Neuronal stem cell (in vitro differentiated cells): Measurements from ENCODE around the gene TCEA2.

ENCODE experiments used
- DNase-seq: peaks from one replicate; pipeline ENCODE4 v3.0.0-alpha.2; 2013; ENCODE audit warnings: low spot score
- H2AFZ ChIP-seq: one replicate; pipeline ENCODE4 v1.6.1; 2013; ENCODE audit warnings: mild to moderate bottlenecking, low read length, inconsistent platforms
- H2AK5ac ChIP-seq: 2 replicates; pipeline ENCODE4 v1.6.1; 2013; ENCODE audit warnings: low read depth, mild to moderate bottlenecking, inconsistent platforms, low read length, moderate library complexity, mixed read lengths
- H2BK120ac ChIP-seq: 2 replicates; pipeline ENCODE4 v1.6.1; 2013; ENCODE audit warnings: low read depth, mild to moderate bottlenecking, inconsistent platforms, low read length, moderate library complexity, mixed read lengths
- H2BK12ac ChIP-seq: one replicate; pipeline ENCODE4 v1.6.1; 2013; ENCODE audit warnings: low read length, inconsistent platforms
- H2BK15ac ChIP-seq: 2 replicates; pipeline ENCODE4 v1.6.1; 2013; ENCODE audit warnings: mild to moderate bottlenecking, low read length, inconsistent platforms, mixed read lengths
- H2BK5ac ChIP-seq: one replicate; pipeline ENCODE4 v1.6.1; 2013; ENCODE audit warnings: inconsistent platforms, mild to moderate bottlenecking, low read length, moderate library complexity
- H3K14ac ChIP-seq: one replicate; pipeline ENCODE4 v1.6.1; 2013; ENCODE audit warnings: low read length, inconsistent platforms
- H3K18ac ChIP-seq: 2 replicates; pipeline ENCODE4 v1.6.1; 2013; ENCODE audit warnings: low read length, inconsistent platforms
- H3K23ac ChIP-seq: 2 replicates; pipeline ENCODE4 v1.6.1; 2013; ENCODE audit warnings: low read depth, mild to moderate bottlenecking, mixed read lengths, low read length, inconsistent platforms; ENCODE audit not compliant: poor library complexity
- H3K27ac ChIP-seq: replicated peaks from 3 replicates; pipeline ENCODE4 v1.5.1; 2013; ENCODE audit warnings: low read length, inconsistent platforms
- H3K27me3 ChIP-seq, 3 experiments: 2 replicates each; pipeline ENCODE4 v1.6.1; 2013; ENCODE audit warnings: low read length in 3 of 3, mild to moderate bottlenecking in 2 of 3, inconsistent platforms in 1 of 3, low read depth in 1 of 3, mixed read lengths in 1 of 3, moderate library complexity in 1 of 3; ENCODE audit not compliant: control insufficient read depth in 3 of 3, insufficient read depth in 3 of 3
- H3K36me3 ChIP-seq, 2 donors: replicated peaks in 1 of 2; 2 replicates each; pipeline ENCODE4 v1.6.1; 2013; ENCODE audit warnings: low read length in 2 of 2; ENCODE audit not compliant: control insufficient read depth in 2 of 2, insufficient read depth in 2 of 2
- H3K4ac ChIP-seq: 2 replicates; pipeline ENCODE4 v1.6.1; 2013; ENCODE audit warnings: inconsistent platforms, mild to moderate bottlenecking, low read length, moderate library complexity
- H3K4me1 ChIP-seq, 2 donors: 1 replicate in 1 of 2; 2 replicates in 1 of 2; pipeline ENCODE4 v1.6.1; 2013; ENCODE audit warnings: low read length in 2 of 2, low read depth in 1 of 2; ENCODE audit not compliant: control insufficient read depth in 2 of 2, insufficient read depth in 1 of 2
- H3K4me2 ChIP-seq: one replicate; pipeline ENCODE4 v1.6.1; 2013; ENCODE audit warnings: mild to moderate bottlenecking, low read length, inconsistent platforms; ENCODE audit not compliant: insufficient read depth, poor library complexity, severe bottlenecking
- H3K4me3 ChIP-seq, 2 donors: 2 replicates each; pipeline ENCODE4 v1.5.1; 2013; ENCODE audit warnings: low read length in 2 of 2, mild to moderate bottlenecking in 2 of 2, inconsistent platforms in 1 of 2, moderate library complexity in 1 of 2
- H3K79me1 ChIP-seq: one replicate; pipeline ENCODE4 v1.6.1; 2013; ENCODE audit warnings: low read depth, mild to moderate bottlenecking, inconsistent platforms, low read length, moderate library complexity
- H3K9ac ChIP-seq: one replicate; pipeline ENCODE4 v1.6.1; 2013; ENCODE audit warnings: mild to moderate bottlenecking, low read depth, low read length, inconsistent platforms; ENCODE audit not compliant: poor library complexity
- H3K9me3 ChIP-seq, 2 donors: replicated peaks in 1 of 2; 2 replicates each; pipeline versions ENCODE3 to v1.6.1; 2013; ENCODE audit warnings: low read length in 2 of 2, mild to moderate bottlenecking in 2 of 2, inconsistent platforms in 1 of 2, low read depth in 1 of 2, mixed read lengths in 1 of 2, moderate library complexity in 1 of 2; ENCODE audit not compliant: control insufficient read depth in 2 of 2, insufficient read depth in 1 of 2
- H4K8ac ChIP-seq: one replicate; pipeline ENCODE4 v1.6.1; 2013; ENCODE audit warnings: low read depth, mild to moderate bottlenecking, inconsistent platforms, low read length, moderate library complexity
- H4K91ac ChIP-seq: one replicate; pipeline ENCODE4 v1.6.1; 2013; ENCODE audit warnings: low read length, low read depth, mild to moderate bottlenecking, inconsistent platforms; ENCODE audit not compliant: poor library complexity
- WGBS, 2 donors: extraction: QIAGEN DNeasy Blood & Tissue Kit; methylation state at CpG; one replicate each; pipeline ENCODE4 v1.1.7; 2013; ENCODE audit warnings: missing lambda C conversion rate in 2 of 2, mixed read lengths in 1 of 2; ENCODE audit not compliant: insufficient read length in 2 of 2, insufficient replicate concordance in 1 of 2; ENCODE audit errors: extremely low coverage in 2 of 2; 5-methylcytosine and 5-hydroxymethylcytosine counted together

Gene TCEA2

DNA sequence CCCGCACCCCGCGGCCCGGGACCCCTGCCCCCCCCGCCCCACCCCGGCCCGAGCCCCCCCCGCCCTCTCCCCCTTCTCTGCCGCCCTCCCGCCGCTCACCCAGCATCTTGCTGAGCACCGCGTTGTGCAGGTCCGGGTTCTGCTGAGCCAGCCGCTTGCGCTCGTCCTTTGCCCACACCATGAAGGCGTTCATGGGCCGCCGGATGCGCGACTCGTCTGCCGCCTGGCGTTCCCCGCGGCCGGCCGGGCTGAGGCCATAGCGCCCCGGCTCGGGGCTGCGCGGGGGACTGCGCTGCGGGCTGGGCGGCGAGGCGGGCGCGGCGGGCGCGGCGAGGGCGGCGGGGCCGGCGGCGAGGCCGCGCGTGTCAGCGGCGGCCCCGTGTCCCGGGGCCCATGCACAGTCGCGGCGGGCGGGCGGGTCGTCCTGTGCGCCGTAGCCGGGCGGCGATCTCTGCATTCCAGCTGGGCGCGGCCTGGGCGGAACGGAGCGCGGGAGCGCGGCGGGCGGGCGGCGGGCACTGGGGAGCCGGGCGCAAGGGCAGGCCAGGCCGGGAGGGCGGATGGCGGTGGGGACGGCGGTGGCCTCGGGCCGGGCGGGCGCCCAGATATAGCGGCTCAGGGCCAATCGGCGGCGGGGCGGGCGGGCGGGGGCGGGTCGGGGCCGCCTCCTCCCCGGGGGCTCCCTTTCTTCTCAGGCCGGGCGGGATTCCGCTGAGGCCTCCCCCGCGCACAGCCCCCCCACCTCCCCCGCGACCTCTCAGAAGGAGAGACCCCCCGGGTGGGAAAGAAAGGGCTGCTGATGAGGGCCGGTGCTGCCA lies 13.7 kb upstream of the TCEA2 start, which contains the start of gene SOX18:
Gene SOX18 (minus strand): TSS at position 580 of the 818 bp plus-strand sequence. CDS start 123 bp downstream, at position 457.
- H2BK12ac ChIP-seq: peak within 1 kb of the TSS; percentile 41
- peak within 1 kb of the TSS; percentile 80 for H3K4me2 ChIP-seq
- peak within 1 kb of the TSS; percentile 61 for H2BK120ac ChIP-seq
- peak within 1 kb of the TSS; percentile 75 for H2BK15ac ChIP-seq
- peaks cover 8 to 19% of the 10 kb centered on the region in 2 donors for H3K4me1 ChIP-seq
- no peaks in the 10 kb centered on the region for H3K36me3 ChIP-seq
- H3K27me3 ChIP-seq: peaks cover 25 to 93% (median 61%) of the 10 kb centered on the region in 3 experiments
- peaks cover 0 to 2% of the 10 kb centered on the region in 2 donors for H3K9me3 ChIP-seq
- peak within 1 kb of the TSS; percentile 70 for H3K9ac ChIP-seq
- H3K4ac ChIP-seq: peak within 1 kb of the TSS; percentile 37
- H3K4me3 ChIP-seq: peak within 1 kb of the TSS; percentile 33 to 72
- H3K14ac ChIP-seq: peak within 1 kb of the TSS; percentile 99
- peak within 1 kb of the TSS; percentile 89 for H3K18ac ChIP-seq
- H3K23ac ChIP-seq: peak within 1 kb of the TSS; percentile 73
- no peak within 1 kb of the TSS for H3K27ac ChIP-seq
- DNase-seq: no peak
- H4K8ac ChIP-seq: no peak within 1 kb of the TSS
- H2AK5ac ChIP-seq: peak within 1 kb of the TSS; percentile 99
- no peak within 1 kb of the TSS for H2BK5ac ChIP-seq
- peak within 1 kb of the TSS; percentile 68 for H2AFZ ChIP-seq
- H4K91ac ChIP-seq: no peak within 1 kb of the TSS
- no peaks in the 10 kb centered on the region for H3K79me1 ChIP-seq
- WGBS, 2 donors: no CpG with 5 or more reads among the region's 111 CpGs

DNA sequence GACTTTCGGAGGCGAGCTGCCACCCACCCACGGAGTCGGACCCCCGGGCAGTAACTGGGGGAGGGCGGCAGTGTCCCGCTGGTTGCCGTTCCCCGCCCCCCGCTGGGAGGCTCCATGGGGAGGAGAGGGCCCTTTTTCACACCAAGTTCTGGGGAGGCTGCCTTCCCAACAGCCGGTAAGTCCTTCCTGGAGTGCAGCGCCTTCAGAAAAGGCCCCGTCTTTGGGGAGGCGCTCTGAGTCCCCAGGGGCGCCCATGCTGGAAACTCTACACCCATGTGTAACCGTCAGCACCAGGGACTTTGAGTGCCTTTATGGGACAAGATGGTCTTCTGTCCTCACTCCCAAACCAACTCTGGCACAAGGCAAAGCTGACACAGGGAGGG lies 13.1 kb upstream of the TCEA2 start:
- peak overlapping the region; percentile 99 for H2AK5ac ChIP-seq
- peak overlapping the region; percentile 44 for H3K9ac ChIP-seq
- no peak overlapping the region for H4K91ac ChIP-seq
- no peak overlapping the region for H4K8ac ChIP-seq
- H3K4me3 ChIP-seq: peak overlapping the region in 1 of 2 donors; percentile 9
- H2AFZ ChIP-seq: no peak overlapping the region
- no peak for DNase-seq
- H3K27me3 ChIP-seq: peaks cover 23 to 87% (median 55%) of the 10 kb centered on the region in 3 experiments
- no peak overlapping the region for H2BK120ac ChIP-seq
- no peak overlapping the region for H3K23ac ChIP-seq
- peaks cover 0 to 2% of the 10 kb centered on the region in 2 donors for H3K9me3 ChIP-seq
- peak overlapping the region; percentile 24 for H2BK12ac ChIP-seq
- peak overlapping the region; percentile 75 for H2BK15ac ChIP-seq
- H3K4me1 ChIP-seq: peaks cover 12 to 22% of the 10 kb centered on the region in 2 donors
- H3K14ac ChIP-seq: peak overlapping the region; percentile 99
- no peaks in the 10 kb centered on the region for H3K79me1 ChIP-seq
- no peak overlapping the region for H2BK5ac ChIP-seq
- H3K36me3 ChIP-seq: no peaks in the 10 kb centered on the region
- no peak overlapping the region for H3K27ac ChIP-seq
- H3K18ac ChIP-seq: peak overlapping the region; percentile 89
- H3K4ac ChIP-seq: no peak overlapping the region
- WGBS, 2 donors: no CpG with 5 or more reads among the region's 16 CpGs
- peak overlapping the region; percentile 18 for H3K4me2 ChIP-seq

DNA sequence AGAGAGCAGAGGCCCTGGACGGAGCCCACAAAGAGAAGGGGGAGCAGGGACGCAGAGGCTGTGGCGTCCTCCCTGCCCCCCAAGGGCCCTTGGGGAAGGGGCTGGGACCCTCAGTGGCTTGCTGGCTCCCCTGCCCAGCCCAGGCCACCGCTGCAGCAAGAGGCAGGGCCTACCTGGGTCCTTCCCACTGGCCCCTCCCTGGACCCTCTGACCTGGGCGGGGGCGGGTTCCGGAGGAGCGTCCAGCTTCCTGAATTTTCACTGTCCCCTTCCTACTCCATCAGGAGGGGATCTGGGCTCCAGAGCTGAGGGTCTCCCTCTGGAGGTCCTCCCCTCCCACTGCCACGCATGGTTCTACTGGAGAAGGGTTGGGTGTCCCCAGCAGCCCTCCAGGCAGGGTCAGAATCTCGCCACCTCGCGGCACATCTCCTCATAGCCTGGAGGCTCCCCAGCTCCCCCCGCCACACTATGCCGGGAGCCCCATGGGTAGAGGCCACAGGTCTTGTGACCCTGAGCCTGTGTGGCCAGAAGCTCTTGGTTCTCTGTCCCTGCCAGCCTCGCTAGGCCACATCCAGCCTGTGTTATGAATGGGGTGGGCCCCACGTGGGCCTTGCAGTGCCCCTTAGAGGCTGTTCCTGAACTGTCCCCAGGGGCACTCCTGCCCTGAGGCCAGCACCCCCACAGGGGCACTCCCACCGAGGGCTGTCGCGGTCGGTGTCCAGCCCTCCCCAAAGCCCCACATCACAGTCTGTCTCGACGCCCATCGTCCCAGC lies 12.6 kb upstream of the TCEA2 start:
- WGBS, 2 donors: no CpG with 5 or more reads among the region's 23 CpGs
- Histone ChIP-seq H3K18ac (peak overlapping the region; percentile 89), H2BK120ac (peak overlapping the region; percentile 61), H3K4ac (peak overlapping the region; percentile 37), H3K9me3 (peaks cover 0 to 2% of the 10 kb centered on the region in 2 donors), H3K27me3 (peaks cover 23 to 81% (median 50%) of the 10 kb centered on the region in 3 experiments), H3K4me3 (no peak overlapping the region), H4K91ac (no peak overlapping the region), H2BK15ac (peak overlapping the region; percentile 75), H4K8ac (no peak overlapping the region), H3K23ac (peak overlapping the region; percentile 65), H2BK12ac (peak overlapping the region; percentile 24), H3K79me1 (no peaks in the 10 kb centered on the region), H3K27ac (no peak overlapping the region), H2AFZ (no peak overlapping the region), H2AK5ac (peak overlapping the region; percentile 99), H3K36me3 (no peaks in the 10 kb centered on the region), H3K14ac (no peak overlapping the region), H3K4me1 (peaks cover 15 to 22% of the 10 kb centered on the region in 2 donors), H3K9ac (no peak overlapping the region), H3K4me2 (no peak overlapping the region), H2BK5ac (peak overlapping the region; percentile 90)
- no peak for DNase-seq
